Stimulated activated CD8-positive, alpha-beta memory T cell treated with anti-CD3 and anti-CD28 coated beads, Interleukin-7, amount 100 ng/mL, for 1 hour (primary cell): ENCODE measurements around the gene ATP5PB.
A peak's percentile ranks its signal among the peaks of the same experiment; 100 is the strongest.

Experiments used
- DNase-seq, 2 donors: peaks; one replicate each; pipeline ENCODE4 v3.0.0-alpha.2; 2020; ENCODE audit warnings: low read depth in 2 of 2

ATP5PB gene

DNA sequence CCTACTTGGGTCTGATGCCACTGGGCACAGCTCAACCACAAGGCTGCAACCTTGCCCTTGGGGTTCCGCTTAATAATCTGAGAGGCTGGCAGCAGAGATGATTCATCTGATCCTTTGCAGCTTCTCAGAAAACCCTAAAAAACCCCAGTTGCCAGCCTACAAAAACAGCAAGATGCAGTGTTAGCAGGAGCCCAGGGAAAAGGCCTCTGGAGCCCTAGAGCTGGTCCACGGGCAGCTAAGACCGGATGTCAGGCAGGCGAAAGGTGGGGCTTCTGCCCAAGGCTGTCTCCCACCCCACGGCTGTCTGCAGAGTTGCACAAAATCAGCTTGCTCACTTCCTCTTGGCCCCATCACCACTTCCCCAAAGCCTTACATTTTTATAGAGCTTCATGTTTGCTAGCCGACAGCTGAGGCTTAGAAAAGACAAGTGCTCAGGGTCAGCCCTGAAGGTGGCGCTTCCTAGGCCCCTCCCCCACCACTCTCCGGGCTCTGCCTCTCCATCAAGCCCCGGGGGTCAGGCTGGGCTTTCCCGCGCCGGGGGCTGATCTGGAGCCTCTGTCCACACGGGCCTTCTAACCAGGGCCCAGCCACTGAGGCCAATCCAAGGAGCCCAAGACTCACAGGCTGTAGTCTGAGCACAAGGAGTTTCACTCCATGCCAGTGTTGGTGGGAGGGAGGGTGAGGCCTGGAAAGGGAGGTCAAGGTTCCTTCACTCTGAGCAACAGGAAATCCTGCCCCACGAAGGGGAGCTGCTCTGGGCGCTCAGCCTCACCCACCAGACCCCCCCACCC is 58.3 kb downstream of the ATP5PB start:
- peak; percentile 39 to 54 for DNase-seq

DNA sequence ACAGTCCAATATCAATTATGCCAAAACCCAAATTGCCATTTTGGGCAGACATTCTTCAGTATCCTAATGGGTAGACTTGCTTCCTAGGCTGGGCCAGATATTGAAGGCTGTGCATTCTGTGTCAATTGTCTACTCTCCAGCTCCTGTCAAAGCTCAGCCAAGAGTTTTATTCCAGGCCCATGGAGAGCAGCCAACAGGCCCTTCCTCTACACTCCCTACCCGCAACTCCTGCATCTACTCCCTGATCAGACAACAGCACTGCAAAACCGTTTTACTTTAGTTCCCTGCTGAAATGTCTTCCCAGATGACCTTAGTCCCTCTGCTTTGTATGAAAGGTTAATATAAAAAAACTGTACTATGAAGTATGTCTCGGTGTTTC is 60.7 kb downstream of the ATP5PB start:
- no peak for DNase-seq

DNA sequence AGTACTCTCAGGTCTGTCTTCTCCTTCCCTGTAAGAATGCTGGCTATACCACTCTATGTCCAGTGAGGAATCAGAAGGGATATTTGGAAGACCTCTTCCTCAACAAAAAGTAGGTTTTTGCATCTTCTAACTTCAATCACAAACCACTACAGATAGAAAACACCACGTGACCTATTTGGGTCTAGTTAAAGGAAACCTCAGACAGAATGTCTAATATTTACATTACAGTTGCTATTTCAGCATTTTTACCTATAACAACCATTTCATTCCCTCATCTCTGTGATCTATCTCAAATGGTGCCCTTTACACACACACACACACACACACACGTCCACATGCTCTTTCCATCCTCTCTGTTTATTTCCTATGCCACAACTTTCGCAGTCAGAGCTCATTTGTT is 62.1 kb downstream of the ATP5PB start:
- no peak for DNase-seq
